GM18861 (cell line): ENCODE results near the gene SLC8A3.

ENCODE experiments used
- ATAC-seq: cut with Tn5 transposase; IDR thresholded peaks from one replicate; pipeline ENCODE4 v1.9.1; 2021; ENCODE audit not compliant: unreplicated experiment

The SLC8A3 gene

DNA sequence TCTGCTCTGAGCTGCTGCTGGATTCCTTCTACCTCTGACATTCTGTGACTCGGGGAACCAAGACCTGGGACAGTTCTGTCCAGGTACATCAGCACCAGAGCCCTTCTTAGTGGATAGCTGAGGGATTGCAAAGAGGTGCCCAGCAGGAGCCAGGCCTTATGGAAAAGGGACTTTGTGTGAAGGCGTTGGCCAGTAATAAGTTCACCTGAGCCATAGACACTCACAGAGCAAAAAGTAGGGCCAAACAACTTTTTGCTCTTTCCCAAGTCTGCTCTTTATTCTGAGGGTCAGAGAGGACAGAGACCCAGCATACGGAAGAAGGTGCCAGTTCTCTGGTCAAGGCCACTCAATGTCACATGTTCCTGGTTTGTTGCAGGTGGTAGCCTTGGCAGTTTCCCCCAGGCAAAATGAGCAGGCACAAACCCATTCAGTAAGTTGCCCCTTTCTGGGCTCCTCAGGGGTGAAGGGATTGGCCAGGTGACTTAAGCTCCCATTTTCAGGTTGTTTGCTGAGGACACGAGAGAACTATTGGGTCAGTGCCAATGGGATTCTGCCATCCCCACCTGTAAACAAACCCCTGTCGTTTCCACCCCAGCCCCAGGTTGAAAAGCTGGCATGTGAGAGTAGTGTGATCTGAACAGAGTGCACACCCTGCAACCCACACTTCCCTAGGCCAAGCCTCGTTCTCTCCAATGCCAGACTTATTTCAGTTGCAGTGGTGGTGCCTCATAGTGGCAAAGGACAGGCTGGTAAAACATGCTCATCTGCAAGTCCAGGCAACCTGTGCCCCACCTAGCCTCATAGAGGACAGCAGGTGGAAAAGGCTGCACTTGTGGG lies 159.2 kb downstream of the SLC8A3 start:
- ATAC-seq = no peak

GRCh38 chr14:70027785-70028428 lies 160.8 kb downstream of the SLC8A3 start:
- ATAC-seq = no peak

GRCh38 chr14:70023871-70024270 lies 164.9 kb downstream of the SLC8A3 start:
- no peak for ATAC-seq

GRCh38 chr14:70022771-70023445 lies 165.8 kb downstream of the SLC8A3 start:
- no peak for ATAC-seq

GRCh38 chr14:70021548-70022220 lies 167.1 kb downstream of the SLC8A3 start:
- no peak for ATAC-seq

DNA sequence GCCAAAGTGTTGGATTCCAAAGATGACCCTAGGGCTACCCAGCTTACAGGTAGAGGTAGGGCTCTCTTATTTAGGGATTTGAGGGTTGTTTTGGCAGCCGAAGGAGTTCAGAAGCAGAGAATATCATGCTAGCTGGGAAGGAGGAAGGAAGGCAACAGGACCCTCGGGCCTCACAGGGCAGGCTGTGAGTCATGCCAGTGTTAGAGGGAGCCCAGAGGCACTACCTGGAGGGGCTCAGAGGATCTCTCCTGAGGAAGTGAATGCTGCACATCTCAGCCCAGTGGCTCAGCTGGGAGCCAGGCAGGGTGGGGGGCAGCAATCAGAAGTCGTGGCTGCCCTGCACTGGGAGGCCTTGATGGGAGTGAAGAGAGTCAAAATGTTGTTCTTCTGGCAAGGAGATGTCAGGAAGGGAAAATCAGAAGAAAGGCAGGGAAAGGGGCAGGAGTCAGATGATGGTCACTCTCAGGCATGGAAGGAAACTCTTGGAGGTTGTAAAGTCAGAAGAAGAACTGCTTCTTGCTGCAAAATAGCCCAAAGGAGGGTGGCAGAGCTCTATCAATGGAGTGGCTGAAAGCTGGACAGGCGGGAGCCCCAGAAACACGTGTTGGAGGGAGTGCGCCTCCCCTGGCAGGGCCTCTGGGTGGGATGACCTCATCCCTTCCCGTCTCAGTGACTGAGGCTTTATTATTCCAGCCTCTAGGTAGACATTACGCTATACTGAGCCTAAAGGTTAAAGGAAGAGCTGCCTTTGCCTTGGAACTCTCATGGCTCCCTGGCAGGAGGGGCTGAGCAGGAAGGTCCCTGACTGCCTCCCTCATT lies 168.2 kb downstream of the SLC8A3 start:
- no peak for ATAC-seq

DNA sequence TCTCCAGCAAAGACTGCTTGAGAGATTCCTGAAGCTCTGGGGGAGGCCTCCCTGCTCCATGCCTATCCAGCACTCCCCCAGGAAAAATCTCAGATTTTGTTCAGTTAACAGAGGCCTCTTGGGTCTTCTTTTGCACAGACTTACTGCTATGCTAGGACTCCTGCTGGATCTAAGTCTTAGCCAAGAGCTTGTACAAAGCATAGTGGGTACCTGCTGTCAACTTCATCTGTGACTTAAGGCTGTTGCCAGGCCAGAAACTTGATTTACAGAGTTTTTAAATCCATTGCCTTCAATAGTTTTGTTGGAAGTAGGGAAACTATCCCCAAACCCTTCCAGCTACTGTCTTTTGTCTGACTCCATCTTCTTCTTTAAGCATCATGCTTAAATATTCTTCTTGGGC lies 169.1 kb downstream of the SLC8A3 start:
- ATAC-seq = no peak

- no peak for ATAC-seq
Measured at GRCh38 chr14:70018713-70019211, 170.0 kb downstream of the SLC8A3 start.

- ATAC-seq = no peak
Measured at GRCh38 chr14:70018230-70018629, 170.5 kb downstream of the SLC8A3 start.

DNA sequence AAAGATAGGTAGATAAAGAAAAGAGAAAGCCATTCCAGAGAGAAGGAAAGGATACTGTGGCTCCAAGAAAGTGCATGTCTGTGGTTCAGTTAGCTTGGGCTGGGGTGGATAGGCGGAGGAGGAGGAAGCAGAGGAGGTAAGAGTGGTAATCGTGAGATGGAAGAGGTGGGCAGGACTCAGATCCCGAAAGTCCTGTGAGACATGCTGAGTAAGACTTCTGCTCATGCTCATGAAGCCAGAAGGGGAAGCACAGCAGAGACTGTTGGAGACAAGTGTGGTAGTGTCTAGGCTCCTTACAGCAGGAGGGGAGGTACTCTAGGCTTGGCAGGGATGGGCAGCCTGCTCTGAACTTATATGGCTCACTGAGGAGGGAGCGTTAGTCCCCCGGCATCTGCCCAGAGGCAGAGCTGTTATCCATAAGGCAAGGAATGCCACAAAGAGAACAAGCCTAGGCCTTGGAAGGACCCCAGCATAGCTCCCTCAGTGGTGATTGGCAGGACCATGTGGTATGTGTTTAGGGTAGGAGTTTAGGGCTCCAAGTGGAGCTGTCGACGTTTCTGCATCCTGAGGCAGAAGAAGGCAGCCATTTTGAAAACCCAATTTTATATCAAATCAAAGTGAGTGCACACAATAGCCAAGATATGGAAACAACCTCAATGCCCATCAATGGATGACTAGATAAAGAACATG lies 174.2 kb downstream of the SLC8A3 start:
- ATAC-seq = no peak

DNA sequence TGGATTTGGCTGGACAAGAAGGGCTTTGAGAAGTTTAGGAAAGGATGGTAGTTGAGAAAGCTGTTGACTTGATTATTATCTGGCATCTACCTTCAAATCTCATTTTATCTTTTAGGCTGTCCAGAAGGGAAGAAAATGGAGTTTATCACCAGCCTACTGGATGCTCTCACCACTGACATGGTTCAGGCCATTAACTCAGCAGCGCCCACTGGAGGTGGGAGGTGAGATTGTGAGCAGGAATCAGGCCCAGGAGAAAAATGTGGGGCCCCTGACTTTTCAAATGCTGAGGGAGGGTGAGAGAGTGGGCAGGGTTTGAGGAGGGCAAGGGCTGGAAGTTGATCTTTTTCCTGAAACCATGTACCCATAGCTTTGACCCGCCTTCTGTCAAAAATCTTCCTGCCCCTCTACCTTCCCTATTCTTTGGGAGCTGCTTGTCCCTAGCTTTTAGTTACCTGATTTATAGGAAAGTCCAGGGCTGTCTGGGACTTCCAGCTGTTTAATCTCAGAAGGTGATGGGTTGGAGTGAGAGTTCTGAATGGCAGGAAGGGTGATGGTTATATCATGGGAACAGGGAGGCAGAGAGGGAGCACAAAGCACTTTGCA lies 175.4 kb downstream of the SLC8A3 start:
- ATAC-seq = no peak

DNA sequence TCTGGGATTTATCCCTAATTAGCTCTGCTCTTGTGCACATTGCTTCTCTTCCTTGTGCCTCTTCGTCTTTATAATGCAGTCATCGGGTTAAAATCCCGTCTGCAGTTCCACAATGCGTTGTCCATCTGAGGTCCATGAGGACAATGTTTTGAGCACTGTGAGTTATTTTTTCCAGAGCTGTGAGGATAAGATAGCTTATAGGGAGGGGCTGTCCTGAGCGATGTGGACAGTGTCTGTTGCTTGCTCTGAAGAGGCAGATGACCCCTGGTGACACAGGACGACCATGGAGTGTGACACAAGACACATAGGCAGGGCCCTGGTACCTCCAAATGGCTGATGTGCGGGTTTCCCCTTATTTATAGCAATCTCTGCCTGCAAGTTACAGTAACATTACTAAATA lies 177.0 kb downstream of the SLC8A3 start:
- ATAC-seq = no peak

DNA sequence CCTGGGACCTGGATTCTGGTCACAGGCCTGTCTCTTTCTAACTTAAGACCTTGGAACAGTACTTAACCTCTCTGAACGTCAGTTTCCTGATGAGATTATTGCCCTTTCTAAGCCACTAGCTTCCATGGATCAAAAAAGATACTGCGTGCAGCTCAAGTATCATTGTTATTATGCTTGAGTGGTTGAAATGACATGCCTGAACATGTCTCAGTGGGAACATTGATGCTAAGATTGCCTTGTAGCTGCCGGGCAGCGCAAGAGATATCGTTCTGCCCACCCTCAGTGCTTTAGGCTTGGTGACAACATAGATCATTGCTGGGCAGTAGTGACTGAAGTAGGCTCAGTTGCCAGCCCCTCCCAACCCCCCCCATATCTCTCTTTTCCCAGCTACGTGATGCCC lies 177.7 kb downstream of the SLC8A3 start:
- ATAC-seq = no peak

DNA sequence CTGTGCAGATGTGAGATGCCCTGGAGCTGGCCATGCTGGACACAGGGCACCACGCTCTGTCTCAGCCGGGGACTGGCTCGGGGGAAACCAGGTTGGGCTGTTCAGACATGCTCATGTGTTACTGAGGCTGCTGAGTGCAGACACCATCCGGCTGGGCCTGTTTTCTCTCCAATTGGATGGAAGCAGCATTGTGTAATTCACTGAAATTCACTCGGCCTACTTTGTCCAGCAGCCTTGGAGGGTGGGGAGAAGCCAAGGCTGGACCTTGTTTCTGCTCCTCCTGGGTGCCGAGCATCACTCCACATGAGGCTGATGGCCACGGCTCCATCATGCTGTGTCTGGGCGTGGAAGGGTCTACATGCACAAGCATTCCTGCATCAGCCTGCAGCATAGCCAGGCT lies 178.8 kb downstream of the SLC8A3 start:
- no peak for ATAC-seq

DNA sequence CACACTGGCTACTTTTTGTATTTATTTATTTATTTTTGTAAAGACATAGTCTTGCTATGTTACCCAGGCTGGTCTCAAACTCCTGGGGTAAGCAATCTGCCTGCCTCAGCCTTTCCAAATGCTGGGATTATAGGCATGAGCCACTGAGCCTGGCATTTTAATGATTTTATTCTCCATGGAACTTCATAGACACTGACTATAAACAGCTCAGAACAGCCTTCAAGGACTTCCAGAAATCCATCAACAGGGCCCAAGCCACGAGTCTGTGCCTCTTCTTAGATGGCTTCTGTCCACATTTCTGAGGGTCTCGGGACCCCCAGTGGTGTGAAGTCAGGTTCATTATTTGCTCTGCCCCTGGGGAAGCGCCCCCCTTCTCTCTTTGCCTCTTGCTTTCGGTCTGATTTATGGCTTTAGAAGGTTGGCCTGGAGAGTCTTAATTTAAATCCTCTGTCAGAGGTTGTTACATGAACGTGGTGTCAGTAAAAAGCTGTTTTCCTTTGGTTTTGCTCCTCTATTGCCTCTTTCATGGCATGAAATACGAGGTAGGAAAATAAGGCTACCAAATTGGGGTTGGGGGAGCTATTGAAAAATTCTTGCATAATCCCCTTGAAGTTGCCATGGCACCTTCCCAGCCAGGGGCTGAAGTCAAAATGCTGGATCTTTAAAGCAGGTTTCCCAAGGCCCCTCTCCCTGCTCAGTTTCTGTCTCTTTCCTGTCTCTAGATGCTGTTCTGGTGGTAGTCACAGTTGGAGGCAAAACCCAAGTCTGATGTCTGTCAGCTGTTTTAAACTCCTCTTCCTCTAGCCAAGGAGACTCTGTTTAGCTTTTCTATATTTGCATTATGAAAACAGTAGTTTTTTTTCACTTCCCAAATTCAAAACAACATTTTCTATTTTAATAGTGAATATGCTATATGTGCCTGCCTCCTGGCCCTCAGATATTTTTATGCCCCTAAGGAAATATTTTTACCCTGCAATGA lies 180.2 kb downstream of the SLC8A3 start:
- ATAC-seq = no peak

DNA sequence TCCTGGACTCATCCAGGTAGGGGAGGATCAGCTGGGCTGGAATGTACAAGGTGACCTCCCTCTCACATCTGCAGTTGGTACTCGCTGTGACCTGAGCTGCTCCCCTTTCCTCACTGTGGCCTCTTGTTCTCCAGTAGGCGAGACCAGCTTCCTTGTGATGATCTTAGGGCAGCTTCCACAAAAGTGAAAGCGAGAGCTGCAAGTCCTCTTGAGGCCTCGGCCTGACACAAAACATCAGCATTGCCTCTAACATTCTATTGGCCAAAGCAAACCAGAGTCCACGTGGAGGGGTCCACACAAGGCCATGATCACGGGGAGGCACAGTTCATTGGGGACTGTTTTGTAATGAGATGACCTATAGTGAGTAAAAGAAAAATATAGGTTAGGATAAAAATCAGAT lies 182.1 kb downstream of the SLC8A3 start:
- ATAC-seq = no peak

GRCh38 chr14:70005281-70005805 lies 183.4 kb downstream of the SLC8A3 start:
- no peak for ATAC-seq

GRCh38 chr14:70004791-70005190 lies 184.0 kb downstream of the SLC8A3 start:
- no peak for ATAC-seq
